ENCODE results near the gene ICAM1. TPM values are rescaled to one million over a fixed set of nuclear protein-coding genes. Genes with fewer than 3 reads are reported as not detected.
"Not testable (repeated sequence)": the region's sequence is repeated elsewhere in the genome, so short reads cannot be mapped to it uniquely, and the experiment has no call there.

ICAM1 gene
- total RNA-seq, 4 donors from 2014 or later: 14.7 to 50.1 (median 43.1) TPM

GRCh38 chr19:10274589-10274988 lies 3.7 kb downstream of the ICAM1 start:
- no peak for DNase-seq (ENCODE audit: low spot score in 2 of 2)
- no peak overlapping the region for H3K4me3 ChIP-seq
- H3K36me3 ChIP-seq: peaks cover 0 to 41% (median 0%) of the 10 kb centered on the region in 3 donors
- no peaks in the 10 kb centered on the region for H3K9me3 ChIP-seq
- WGBS, 2 donors: 83 to 89% methylated on average over 10 of the region's 10 CpGs
- peaks cover 0 to 13% of the 10 kb centered on the region in 2 donors for H3K27me3 ChIP-seq
- peaks cover 0 to 29% (median 12%) of the 10 kb centered on the region in 4 donors for H3K4me1 ChIP-seq
- no peak for TF ChIP-seq CTCF (IDR thresholded peaks at IDR 0.05)
- TF ChIP-seq POLR2A (IDR thresholded peaks at IDR 0.05): no peak
- TF ChIP-seq EP300 (IDR thresholded peaks at IDR 0.05): no peak
- no peak overlapping the region for H3K27ac ChIP-seq

DNA sequence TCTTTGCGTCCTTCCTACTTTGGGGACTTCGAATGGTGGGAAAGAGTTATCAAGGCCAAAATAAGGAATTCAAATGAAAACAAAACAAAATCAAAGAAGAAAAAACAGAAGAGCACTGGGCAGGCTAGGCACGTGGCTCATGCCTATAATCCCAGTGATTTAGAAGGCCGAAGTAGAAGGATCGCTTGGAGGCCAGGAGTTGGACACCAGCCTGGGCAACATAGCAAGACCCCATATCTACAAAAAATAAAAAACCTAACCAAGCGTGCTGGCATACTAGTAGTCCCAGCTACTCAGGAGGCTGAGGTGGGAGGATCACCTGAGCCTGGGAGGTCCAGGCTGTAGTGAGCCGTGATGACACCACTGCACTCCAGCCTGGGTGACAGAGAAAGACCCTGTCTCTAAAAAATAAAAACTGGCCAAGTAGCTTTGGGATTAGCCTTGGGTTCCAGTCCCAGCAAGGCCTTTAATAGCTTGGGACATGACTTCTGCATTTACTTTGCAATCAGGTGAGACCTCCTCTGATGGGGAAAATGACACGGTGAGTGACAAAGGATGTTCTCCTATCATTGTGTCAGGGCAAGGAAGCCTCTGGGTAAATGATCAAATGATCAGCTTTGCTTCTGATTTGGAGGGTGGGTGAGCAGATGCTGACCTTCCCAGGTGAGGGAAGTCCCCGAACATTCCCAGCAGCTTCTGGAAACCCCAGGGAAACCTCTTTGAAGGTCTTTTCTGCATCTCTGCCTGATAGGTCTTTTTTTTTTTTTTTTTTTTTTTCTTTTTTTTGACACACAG lies 7.1 kb downstream of the ICAM1 start:
- no peak overlapping the region for H3K27ac ChIP-seq
- no peak for TF ChIP-seq CTCF (IDR thresholded peaks at IDR 0.05)
- no peak for TF ChIP-seq EP300 (IDR thresholded peaks at IDR 0.05)
- no peak for TF ChIP-seq POLR2A (IDR thresholded peaks at IDR 0.05)
- no peaks in the 10 kb centered on the region for H3K27me3 ChIP-seq
- no peak overlapping the region for H3K4me3 ChIP-seq
- DNase-seq (ENCODE audit: low spot score in 2 of 2): no peak
- 85 to 89% methylated on average over 9 of the region's 9 CpGs for WGBS, 2 donors
- H3K9me3 ChIP-seq: no peaks in the 10 kb centered on the region
- peaks cover 0 to 55% (median 0%) of the 10 kb centered on the region in 3 donors for H3K36me3 ChIP-seq
- H3K4me1 ChIP-seq: peaks cover 0 to 2% (median 0%) of the 10 kb centered on the region in 4 donors

DNA sequence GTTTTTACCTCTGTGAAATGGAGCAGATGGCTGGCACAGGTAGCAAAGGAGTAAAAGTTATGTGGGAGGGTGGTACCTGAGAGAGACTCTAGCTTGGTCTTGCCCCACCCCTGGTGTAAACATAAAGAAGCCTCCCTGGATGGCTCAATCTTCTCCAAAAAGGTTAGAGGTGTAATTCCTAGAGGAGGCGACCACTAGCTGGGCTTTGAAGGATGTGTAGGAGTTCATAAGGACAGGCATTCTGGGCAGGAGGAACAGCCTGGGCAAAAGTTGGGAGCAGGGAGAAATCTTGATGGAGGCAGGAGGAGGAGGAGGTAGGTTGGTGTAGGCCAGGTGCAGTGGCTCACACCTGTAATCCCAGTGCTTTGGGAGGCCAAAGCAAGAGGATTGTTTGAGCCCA lies 8.0 kb downstream of the ICAM1 start:
- H3K4me3 ChIP-seq: no peak overlapping the region
- peaks cover 0 to 64% (median 0%) of the 10 kb centered on the region in 3 donors for H3K36me3 ChIP-seq
- H3K9me3 ChIP-seq: no peaks in the 10 kb centered on the region
- WGBS, 2 donors: 91 to 100% methylated on average over 1 of the region's 1 CpG
- DNase-seq (ENCODE audit: low spot score in 2 of 2): no peak
- H3K27me3 ChIP-seq: no peaks in the 10 kb centered on the region
- no peak overlapping the region for H3K27ac ChIP-seq
- TF ChIP-seq POLR2A (IDR thresholded peaks at IDR 0.05) (no peak), EP300 (IDR thresholded peaks at IDR 0.05) (no peak), CTCF (IDR thresholded peaks at IDR 0.05) (no peak)
- no peaks in the 10 kb centered on the region for H3K4me1 ChIP-seq

DNA sequence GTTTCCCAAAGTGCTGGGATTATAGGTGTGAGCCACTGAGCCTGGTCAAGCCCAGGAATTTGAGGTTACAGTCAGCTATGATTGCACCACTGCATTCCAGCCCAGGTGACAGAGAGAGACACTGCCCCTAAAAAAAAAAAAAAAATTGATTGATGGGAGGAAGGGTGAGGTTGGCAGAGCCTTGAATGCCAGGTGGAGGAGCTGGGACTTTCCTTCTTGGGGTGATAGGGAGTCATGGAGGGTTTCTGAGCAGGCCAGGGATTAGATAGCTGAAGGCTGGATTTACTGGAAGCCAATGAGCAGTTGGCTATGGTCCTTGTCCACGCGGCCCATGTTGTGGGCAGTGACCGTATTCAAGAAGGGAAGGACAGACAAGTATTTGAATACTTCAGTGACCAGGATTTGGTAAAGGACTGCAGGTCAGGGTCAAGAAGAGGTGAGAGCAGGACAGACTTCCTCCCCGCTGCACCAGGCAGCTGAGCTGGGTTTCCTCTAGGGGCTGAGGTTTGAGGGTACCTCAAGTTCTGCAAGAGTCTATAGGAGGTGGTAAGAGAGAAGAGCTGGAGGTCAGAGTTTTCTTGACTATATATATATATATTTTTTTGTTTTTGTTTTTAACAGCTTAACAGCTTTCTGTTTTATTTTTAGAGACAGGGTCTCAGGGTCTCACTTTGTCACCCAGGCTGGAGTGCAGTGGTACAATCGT lies 9.0 kb downstream of the ICAM1 start:
- peaks cover 0 to 67% (median 4%) of the 10 kb centered on the region in 3 donors for H3K36me3 ChIP-seq
- H3K9me3 ChIP-seq: no peaks in the 10 kb centered on the region
- H3K27me3 ChIP-seq: no peaks in the 10 kb centered on the region
- H3K4me3 ChIP-seq: no peak overlapping the region
- DNase-seq (ENCODE audit: low spot score in 2 of 2): no peak
- no peak overlapping the region for H3K27ac ChIP-seq
- WGBS, 2 donors: 76 to 85% methylated on average over 5 of the region's 5 CpGs
- no peak for TF ChIP-seq POLR2A (IDR thresholded peaks at IDR 0.05)
- TF ChIP-seq CTCF (IDR thresholded peaks at IDR 0.05): no peak
- no peak for TF ChIP-seq EP300 (IDR thresholded peaks at IDR 0.05)
- no peaks in the 10 kb centered on the region for H3K4me1 ChIP-seq

DNA sequence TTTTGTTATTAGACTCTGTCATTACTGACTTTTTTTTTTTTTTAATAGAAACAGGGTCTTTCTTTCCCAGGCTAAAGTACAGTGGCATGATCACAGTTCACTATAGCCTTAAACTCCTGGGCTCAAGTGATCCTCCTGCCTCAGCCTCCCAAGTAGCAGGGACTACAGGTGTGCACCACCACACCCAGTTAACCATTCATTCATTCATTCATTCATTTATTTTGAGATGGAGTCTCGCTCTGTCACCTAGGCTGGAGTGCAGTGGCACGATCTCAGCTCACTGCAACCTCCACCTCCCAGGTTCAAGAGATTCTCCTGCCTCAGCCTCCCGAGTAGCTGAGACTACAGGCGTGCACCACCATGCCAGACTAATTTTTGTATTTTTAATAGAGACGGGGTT lies 11.1 kb downstream of the ICAM1 start:
- H3K4me1 ChIP-seq; H3K9me3 ChIP-seq; DNase-seq (ENCODE audit: low spot score in 2 of 2); H3K27me3 ChIP-seq; H3K27ac ChIP-seq; H3K4me3 ChIP-seq: not testable (repeated sequence)
- H3K36me3 ChIP-seq: peaks cover 0 to 66% (median 4%) of the 10 kb centered on the region in 3 donors
- WGBS, 2 donors: 91 to 98% methylated on average over 5 of the region's 5 CpGs
